Mucosa of descending colon (tissue), 3 donors: ENCODE data around the gene NUDT6. TPM values are rescaled to one million over a fixed set of nuclear protein-coding genes. Genes with fewer than 3 reads are reported as not detected.

Experiments
- ATAC-seq: fragments of 200-7000 bp; cut with Tn5 transposase; one replicate; pipeline ENCODE4 v1.9.1; 2020; ENCODE audit warnings: mild to moderate bottlenecking, moderate library complexity
- DNase-seq, 3 donors: peaks; one replicate each; pipeline ENCODE4 v3.0.0-alpha.2; 2020
- H3K36me3 ChIP-seq: fragments of 200-600 bp; one replicate; pipeline ENCODE4 v1.8.0; 2021; ENCODE audit warnings: low read depth, mild to moderate bottlenecking
- H3K4me1 ChIP-seq: fragments of 200-600 bp; one replicate; pipeline ENCODE4 v1.8.0; 2021; ENCODE audit warnings: low read depth, mild to moderate bottlenecking
- H3K4me3 ChIP-seq: fragments of 200-600 bp; one replicate; pipeline ENCODE4 v1.8.0; 2021; ENCODE audit warnings: mild to moderate bottlenecking
- H3K9me3 ChIP-seq: fragments of 200-600 bp; one replicate; pipeline ENCODE4 v1.8.0; 2021; ENCODE audit warnings: mild to moderate bottlenecking
- intact Hi-C, 2 donors: fragments of 100-400 bp; cut with DNase I in 1 of 2; cut with micrococcal nuclease in 1 of 2; formaldehyde crosslinking; loops; one replicate each; pipeline versions ENCODE4 v1.11.0 to v1.11.1; 2022; cut with DNase I, micrococcal nuclease
- total RNA-seq, 3 donors: library from RNA; stranded (reverse); fragmentation: NEBNext Ultra II Directional in 2 of 3; extraction: Animal tissue kit (Norgen Biotek cat#: 25700) in 2 of 3; gene quantifications; one replicate each; pipeline versions ENCODE4 v1.2.1 to v1.2.4, GENCODE V29; 2021 to 2023
- TF ChIP-seq, protein P1 (sequence below): fragments of 200-600 bp; IDR thresholded peaks from one replicate; pipeline ENCODE4 v1.8.0; 2022; ENCODE audit warnings: antibody characterized with exemption, mild to moderate bottlenecking
- donor health status: DM: no; HTN: no; CAD: no; lungs with moderate emphysema.
- donor health status: DM: no; HTN: no; CAD: no.
- donor health status: DM: no; HTN: yes; CAD: no.

Gene NUDT6
- total RNA-seq, 3 donors from 2014 or later = 5.3 to 11.2 (median 5.6) TPM

DNA sequence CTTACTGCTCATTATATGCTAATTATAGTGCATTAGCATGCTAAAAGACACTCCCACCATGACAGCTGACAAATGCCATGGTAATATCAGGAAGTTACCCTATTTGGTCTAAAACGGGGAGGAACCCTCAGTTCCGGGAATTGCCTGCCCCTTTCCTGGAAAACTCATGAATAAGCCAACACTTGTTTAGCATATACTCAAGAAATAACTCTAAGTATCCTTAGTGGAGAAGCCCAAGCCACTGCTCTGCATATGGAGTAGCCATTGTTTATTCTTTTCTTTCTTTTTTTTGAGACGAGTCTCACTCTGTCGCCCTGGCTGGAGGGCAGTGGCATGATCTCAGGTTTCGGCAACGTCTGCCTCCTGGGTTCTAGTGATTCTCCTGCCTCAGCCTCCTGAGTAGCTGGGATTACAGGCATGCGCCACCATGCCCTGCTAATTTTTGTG lies 15.5 kb downstream of the NUDT6 start:
- no peaks in the 10 kb centered on the region for H3K9me3 ChIP-seq
- no peaks in the 10 kb centered on the region for H3K36me3 ChIP-seq
- TF ChIP-seq, protein P1, sequence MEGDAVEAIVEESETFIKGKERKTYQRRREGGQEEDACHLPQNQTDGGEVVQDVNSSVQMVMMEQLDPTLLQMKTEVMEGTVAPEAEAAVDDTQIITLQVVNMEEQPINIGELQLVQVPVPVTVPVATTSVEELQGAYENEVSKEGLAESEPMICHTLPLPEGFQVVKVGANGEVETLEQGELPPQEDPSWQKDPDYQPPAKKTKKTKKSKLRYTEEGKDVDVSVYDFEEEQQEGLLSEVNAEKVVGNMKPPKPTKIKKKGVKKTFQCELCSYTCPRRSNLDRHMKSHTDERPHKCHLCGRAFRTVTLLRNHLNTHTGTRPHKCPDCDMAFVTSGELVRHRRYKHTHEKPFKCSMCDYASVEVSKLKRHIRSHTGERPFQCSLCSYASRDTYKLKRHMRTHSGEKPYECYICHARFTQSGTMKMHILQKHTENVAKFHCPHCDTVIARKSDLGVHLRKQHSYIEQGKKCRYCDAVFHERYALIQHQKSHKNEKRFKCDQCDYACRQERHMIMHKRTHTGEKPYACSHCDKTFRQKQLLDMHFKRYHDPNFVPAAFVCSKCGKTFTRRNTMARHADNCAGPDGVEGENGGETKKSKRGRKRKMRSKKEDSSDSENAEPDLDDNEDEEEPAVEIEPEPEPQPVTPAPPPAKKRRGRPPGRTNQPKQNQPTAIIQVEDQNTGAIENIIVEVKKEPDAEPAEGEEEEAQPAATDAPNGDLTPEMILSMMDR = no peak
- no peak for ATAC-seq
- H3K4me3 ChIP-seq = no peak overlapping the region
- no peak for DNase-seq
- H3K4me1 ChIP-seq = no peaks in the 10 kb centered on the region
- intact Hi-C loops = no loop called here

DNA sequence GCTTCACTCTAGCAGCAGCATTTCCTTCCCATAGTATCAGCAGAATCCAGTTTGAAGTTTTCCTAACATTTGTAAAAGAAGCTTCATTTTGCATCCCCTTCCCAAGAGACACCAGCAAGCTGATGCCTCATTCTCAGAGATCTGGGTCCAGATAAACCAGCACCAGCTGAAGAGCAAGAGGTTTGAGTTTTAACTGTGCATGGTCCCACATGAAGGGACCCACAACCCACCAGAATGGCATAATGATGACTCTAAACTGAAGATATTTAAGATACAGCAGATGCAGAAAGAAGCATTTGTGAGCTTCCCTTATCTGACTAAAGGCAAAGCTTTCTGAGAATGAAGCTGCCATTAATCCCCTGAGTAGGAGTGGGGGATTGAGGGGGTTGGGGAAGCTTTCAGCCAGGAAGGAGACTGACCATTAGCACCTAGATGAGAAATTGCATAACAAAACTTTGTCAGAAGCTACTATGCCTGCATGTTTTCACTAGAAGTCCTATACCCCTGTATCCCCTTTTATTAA lies 18.6 kb downstream of the NUDT6 start:
- Histone ChIP-seq H3K9me3 (no peaks in the 10 kb centered on the region), H3K4me3 (no peak overlapping the region), H3K4me1 (no peaks in the 10 kb centered on the region), H3K36me3 (no peaks in the 10 kb centered on the region)
- ATAC-seq = no peak
- TF ChIP-seq, protein P1 = no peak
- no peak for DNase-seq
- intact Hi-C loops = no loop called here

DNA sequence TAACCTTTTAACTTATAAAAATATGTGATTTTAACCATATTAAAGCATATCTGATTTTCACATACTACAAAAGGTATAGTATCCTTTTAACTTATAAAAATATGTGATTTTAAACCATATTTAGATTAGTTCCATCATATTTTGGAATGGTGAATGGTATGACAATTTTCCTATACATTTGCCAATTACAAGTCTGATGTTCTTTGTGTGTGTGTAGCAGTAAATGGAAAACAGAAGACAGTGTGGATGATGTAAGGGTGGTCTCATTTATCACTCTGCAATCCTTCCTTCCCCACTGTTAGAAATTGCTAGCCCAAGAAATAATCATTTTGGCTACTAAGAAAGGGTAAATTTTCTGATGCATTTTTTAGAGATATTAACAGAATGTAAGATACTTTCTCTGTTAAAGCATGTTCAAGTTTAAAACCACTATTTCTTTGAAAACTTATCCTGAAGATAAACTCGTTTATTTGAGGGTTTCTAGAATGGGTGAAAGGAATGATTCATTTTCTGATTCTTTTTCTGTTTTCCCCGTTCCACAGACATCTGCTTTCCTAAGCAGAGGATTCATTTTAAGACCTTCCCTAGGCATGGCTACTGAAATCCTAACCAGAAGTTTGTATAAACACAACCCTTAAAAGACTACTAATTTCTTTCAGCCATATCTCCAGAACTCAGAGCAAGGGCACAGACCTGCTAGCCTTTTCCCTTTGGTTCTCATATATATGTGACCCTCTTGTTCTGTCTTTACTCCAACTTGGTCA lies 21.0 kb downstream of the NUDT6 start:
- no peaks in the 10 kb centered on the region for H3K4me1 ChIP-seq
- no peaks in the 10 kb centered on the region for H3K36me3 ChIP-seq
- DNase-seq (no peak), ATAC-seq (no peak)
- no peak overlapping the region for H3K4me3 ChIP-seq
- H3K9me3 ChIP-seq = no peaks in the 10 kb centered on the region
- TF ChIP-seq, protein P1 = no peak
- intact Hi-C loops = no loop called here

DNA sequence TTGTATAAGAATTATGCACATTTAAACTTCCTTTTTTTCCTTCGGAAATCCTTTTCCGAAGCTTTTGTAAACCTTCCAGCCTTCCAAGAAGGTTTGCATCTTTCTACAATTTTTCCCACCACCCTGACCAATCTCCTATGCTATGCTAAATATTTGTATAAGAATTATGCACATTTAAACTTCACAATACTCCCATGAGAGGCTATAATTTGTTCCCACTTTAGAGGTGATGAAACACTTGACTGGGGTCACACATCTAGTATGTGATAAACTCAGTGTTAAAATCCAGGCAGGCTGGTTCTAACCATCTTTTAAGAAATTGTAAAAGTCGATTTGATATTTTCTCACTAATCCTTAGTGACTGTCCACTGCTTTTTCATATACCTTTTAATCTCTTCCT lies 22.1 kb downstream of the NUDT6 start:
- no peak for ATAC-seq
- Histone ChIP-seq H3K9me3 (no peaks in the 10 kb centered on the region), H3K4me1 (no peaks in the 10 kb centered on the region), H3K36me3 (no peaks in the 10 kb centered on the region), H3K4me3 (no peak overlapping the region)
- DNase-seq = no peak
- intact Hi-C loops = no loop called here
- TF ChIP-seq, protein P1 = no peak

DNA sequence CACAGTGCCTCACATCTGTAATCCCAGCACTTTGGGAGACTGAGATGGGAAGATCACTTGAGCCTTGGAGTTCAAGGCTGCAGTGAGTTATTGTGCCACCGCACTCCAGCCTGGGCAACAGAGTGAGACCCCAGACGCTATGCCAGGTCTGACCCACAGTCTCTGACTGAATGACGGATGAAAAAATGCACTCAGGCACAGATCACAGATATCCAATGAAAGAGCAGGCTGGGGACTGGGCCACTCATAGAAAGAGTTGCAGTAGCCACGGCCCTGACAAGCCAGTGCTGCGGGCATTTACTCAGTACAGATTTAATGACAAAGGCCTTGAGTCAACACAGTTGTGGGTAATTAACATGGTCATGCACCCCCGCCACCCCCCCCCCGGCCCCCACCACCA lies 22.7 kb downstream of the NUDT6 start:
- Histone ChIP-seq H3K36me3 (no peaks in the 10 kb centered on the region), H3K4me1 (no peaks in the 10 kb centered on the region), H3K4me3 (no peak overlapping the region), H3K9me3 (no peaks in the 10 kb centered on the region)
- no peak for ATAC-seq
- no peak for DNase-seq
- TF ChIP-seq, protein P1 = no peak
- intact Hi-C loops = no loop called here
